Measurements from ENCODE around the gene SLFN12L.
"Not testable (repeated sequence)": the region's sequence is repeated elsewhere in the genome, so short reads cannot be mapped to it uniquely, and the experiment has no call there.

The SLFN12L gene

DNA sequence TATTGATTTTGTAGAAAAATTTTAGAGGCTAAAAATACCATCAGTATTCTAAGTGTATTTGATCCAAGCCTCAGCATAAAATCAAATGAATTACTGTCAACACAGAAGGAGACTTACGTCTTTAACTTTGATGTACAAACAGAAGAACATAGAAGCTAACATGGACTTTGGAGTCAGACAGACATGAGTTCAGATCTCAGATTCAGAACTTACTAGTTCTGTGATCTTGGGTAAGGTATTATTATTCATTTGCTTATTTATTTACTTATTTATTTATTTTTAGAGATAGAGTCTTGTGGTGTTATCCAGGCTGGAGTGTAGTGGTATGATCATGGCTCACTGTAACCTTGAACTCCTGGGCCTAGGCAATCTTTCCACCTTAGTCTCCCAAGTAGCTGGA, 4.0 kb upstream of the SLFN12L start:
- DNase-seq: no peak

DNA sequence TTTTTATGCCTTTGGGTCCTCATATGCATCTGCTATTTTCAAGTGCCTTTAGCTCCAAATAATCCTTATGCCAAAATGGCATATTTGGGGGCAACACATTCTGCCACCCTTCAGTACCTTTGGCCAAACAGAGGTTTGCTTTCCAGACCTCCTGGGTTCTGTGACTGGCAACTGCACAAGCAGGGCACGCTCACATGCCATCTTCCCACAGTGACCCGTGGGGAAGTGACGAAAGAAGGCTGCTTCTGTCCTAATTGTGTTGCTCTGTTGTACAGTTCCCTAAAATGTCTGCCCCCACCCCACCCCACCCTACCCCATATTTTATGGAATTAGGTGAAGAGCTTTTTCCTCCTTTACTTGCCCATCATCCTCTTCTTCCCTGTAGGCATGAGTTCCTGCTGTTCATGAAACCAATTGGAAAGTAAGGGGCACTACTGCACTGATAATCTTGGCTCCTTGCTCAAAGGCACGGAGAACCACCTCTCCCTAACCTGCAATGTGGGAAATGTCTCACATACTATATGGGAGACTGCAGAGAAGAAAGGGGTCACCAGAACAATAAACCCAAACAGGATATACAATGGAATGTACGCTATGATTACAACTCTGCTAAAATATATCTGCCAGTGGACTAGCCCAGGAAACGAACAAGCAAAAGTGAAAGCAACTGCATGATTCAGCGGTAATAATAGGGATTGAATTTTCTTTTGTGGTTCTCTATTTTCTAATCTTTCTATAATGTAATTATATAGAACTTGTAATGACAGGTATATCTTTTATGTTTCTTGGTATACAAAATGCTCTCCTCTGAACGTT, 3.3 kb upstream of the SLFN12L start:
- DNase-seq: no peak

DNA sequence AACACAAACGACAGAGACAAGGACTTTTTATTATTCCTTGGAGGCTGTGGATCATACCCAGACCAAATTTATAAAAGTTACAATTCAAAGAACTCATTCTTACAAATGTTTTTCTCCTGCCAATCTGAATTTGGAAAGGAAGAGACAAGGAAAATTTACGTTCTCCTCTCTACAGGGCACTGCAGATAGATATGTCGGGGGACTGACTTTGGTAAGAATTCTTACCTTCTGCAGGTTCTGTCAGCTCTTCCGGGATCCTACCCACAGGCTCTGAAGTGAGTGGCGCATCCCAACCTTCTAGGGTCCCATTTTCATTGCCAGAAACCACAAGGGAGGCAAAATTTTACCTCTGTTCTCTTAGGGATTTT, 2.2 kb upstream of the SLFN12L start:
- DNase-seq: no peak

- DNase-seq: no peak
Observed at GRCh38 chr17:35536664-35537171, 760 bp downstream of the SLFN12L start.

- DNase-seq: not testable (repeated sequence)
Observed at GRCh38 chr17:35535406-35535805, 2.1 kb downstream of the SLFN12L start.

DNA sequence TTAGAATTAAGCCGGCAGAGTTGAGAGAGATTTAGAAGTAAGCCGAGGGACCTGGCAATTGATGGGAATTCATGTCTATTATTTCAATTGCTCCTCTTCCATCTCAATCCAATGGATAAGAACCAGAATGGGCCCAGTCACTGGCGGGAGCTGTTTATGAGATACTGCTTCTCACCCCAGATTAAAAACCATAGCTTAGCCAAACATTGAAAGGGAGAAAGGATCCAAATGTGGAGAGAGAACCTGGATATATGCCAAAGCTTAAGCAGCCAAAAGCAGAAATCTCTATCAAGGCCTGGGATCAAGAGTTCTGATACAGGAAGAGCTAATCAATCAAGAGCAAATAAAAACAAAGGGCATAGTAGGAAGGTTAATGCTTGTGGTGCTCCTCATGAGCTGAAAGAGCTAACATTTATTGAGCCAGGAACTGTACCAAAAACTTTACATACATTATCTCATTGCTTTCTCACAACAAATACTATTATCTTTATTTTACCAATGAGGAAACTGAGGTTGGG, 2.8 kb downstream of the SLFN12L start:
- no peak for DNase-seq

- DNase-seq: no peak
Observed at GRCh38 chr17:35531160-35531559, 6.3 kb downstream of the SLFN12L start.

GRCh38 chr17:35529866-35530265, 7.6 kb downstream of the SLFN12L start:
- DNase-seq: no peak

- DNase-seq: not testable (repeated sequence)
Observed at GRCh38 chr17:35529326-35529725, 8.2 kb downstream of the SLFN12L start.

DNA sequence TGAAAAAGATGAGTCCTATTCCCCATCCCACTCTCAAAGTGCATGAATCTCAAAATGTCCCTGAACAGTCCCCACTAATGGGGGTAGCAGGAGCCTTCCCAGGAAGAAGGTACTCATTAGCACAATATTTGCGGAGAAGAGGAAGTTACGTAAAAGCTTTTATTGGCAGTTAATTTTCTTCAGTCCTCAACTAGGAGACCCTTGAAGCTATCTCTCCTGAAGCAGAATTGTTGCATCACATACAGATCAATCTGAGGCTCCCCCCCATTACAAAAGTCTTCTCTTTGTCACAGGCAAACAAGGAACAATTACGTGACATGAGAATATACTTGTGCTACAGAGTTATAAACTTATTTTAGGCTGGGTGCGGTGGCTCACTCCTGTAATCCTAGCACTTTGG, 14.2 kb downstream of the SLFN12L start:
- DNase-seq: no peak

- DNase-seq: not testable (repeated sequence)
Observed at GRCh38 chr17:35521654-35522256, 15.7 kb downstream of the SLFN12L start.

GRCh38 chr17:35521150-35521549, 16.3 kb downstream of the SLFN12L start:
- DNase-seq: no peak

GRCh38 chr17:35519906-35520442, 17.5 kb downstream of the SLFN12L start:
- no peak for DNase-seq

DNA sequence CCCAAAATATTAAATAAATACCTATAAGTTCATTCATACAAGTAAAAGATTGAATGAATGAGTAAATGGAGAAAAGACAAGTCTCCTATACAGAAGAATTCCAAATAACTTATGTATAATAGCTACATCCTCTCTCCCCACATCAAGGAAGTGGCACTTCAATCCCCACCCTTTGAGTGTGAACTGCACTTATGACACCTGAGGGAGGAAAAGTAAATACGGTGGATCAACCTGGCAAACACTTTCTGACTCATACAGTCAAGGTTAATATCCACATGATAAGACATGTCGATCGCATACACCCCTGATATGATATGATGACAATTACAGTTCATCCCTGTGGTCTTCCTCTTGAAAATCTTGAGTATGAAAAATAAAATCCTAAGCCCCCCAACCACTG, 18.0 kb downstream of the SLFN12L start:
- no peak for DNase-seq

- not testable (repeated sequence) for DNase-seq
Observed at GRCh38 chr17:35518431-35518830, 19.0 kb downstream of the SLFN12L start.

GRCh38 chr17:35515027-35515426, 22.5 kb downstream of the SLFN12L start:
- no peak for DNase-seq

DNA sequence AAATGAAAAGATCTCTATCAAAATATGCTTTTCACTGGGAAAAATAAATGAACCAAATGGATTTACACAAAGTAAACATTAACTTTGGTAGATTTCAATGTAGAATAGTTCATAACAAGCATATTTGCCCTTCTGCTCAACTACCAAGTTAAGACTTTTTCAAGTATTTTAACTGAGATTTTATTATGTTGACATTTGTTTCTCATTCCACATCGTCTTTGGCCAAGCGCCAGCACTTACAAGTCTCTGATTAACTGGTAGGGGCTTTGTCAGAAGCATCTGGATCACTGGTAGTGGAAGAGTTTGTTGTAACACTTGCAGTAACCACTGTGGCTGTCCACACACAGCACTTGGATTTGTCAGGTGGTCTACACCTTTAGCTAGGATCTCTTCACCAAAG, 22.9 kb downstream of the SLFN12L start:
- DNase-seq: no peak

- no peak for DNase-seq
Observed at GRCh38 chr17:35510052-35510451, 27.4 kb downstream of the SLFN12L start.

GRCh38 chr17:35507714-35508113, 29.8 kb downstream of the SLFN12L start:
- not testable (repeated sequence) for DNase-seq

- DNase-seq: no peak
Observed at GRCh38 chr17:35499548-35499947, 37.9 kb downstream of the SLFN12L start.

DNA sequence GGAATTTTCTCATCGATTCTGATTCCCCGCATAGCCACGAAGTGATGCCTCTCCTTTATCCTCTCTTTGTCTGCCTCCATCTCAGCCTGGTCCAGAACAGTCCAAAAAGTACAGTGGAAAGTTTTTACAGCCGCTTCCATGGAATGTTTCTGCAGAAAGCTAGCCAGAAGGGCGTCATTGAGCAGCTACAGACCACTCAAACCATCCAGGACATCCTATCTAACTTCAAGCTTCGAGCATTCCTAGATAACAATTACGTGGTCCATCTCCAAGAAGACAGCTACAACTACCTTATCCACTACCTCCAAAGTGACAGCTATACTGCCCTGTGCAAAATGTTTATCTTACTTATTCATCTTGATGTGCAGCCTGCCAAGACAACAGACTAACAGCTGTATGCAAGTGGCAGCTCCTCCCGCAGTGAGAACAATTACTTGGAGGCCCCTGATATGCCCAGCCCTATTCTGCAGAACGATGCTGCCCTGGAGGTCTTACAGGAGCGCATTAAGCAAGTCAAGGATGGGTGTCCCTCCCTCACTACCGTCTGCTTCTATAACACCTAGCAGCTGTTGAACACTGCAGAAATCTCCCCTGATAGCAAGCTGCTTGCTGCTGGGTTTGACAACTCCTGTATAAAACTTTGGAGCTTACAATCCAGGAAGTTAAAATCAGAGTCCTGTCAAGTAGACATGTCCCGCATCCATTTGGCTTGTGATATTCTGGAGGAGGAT, 38.9 kb downstream of the SLFN12L start:
- no peak for DNase-seq

- no peak for DNase-seq
Observed at GRCh38 chr17:35496451-35497290, 40.8 kb downstream of the SLFN12L start.

Data from activated gamma-delta T cell (primary cell).